GM12878 (cell line): Measurements from ENCODE around the gene ACTMAP. TPM values are rescaled to one million over a fixed set of nuclear protein-coding genes. Genes with fewer than 3 reads are reported as not detected.

Experiments used
- ATAC-seq: fragments of 200-7000 bp; cut with Tn5 transposase; 3 replicates; pipeline ENCODE4 v1.9.1; 2020; ENCODE audit warnings: mild to moderate bottlenecking, moderate library complexity
- BruUV-seq: library from RNA; stranded (reverse); fragments of 400-500 nt; replicated peaks from 2 replicates; lab custom pipeline; 2021; lab: Mats Ljungman, UMichigan
- CTCF ChIA-PET: fragments of 300-600 bp; sonication (Branson Sonifier 250); formaldehyde crosslinking; extraction: SDS; loops from one replicate; lab custom pipeline; 2021; ENCODE audit warnings: inconsistent platforms; lab: Yijun Ruan, JAX
- POLR2A ChIA-PET: fragments of 350-600 bp; formaldehyde crosslinking; extraction: SDS; loops from one replicate; lab custom pipeline; 2021; ENCODE audit warnings: inconsistent platforms; lab: Charles Lee
- RAD21 ChIA-PET: fragments of 300-600 bp; sonication (Branson Sonifier 250); formaldehyde crosslinking; loops from one replicate; lab custom pipeline; 2023; ENCODE audit warnings: antibody characterized with exemption; ENCODE audit not compliant: unreplicated experiment; lab: Charles Lee
- SMC1A ChIA-PET: fragments of 300-600 bp; sonication (Branson Sonifier 250); formaldehyde crosslinking; loops from one replicate; lab custom pipeline; 2023; ENCODE audit not compliant: unreplicated experiment, uncharacterized antibody; lab: Charles Lee
- DNase-seq: peaks from one replicate; pipeline ENCODE4 v3.0.0-alpha.2; 2011; ENCODE audit warnings: low read depth, low spot score
- FAIRE-seq: peaks from 3 replicates; lab custom pipeline; 2011; peaks lifted over from hg19 to GRCh38; lab: Jason Lieb, UNC
- H2AFZ ChIP-seq: 2 replicates; pipeline ENCODE4 v1.6.0; 2011; ENCODE audit warnings: low read depth, low read length, control low read depth; ENCODE audit not compliant: control insufficient read depth
- H3K27ac ChIP-seq: 2 replicates; pipeline ENCODE4 v1.5.1; 2011; ENCODE audit warnings: control low read depth; ENCODE audit not compliant: control insufficient read depth, insufficient read depth
- H3K27me3 ChIP-seq, 2 experiments: replicated peaks in 1 of 2; 2 replicates each; pipeline versions ENCODE4 v1.6.0 to v1.6.1; 2011; ENCODE audit warnings: low read length in 1 of 2; ENCODE audit not compliant: control insufficient read depth in 2 of 2, insufficient read depth in 2 of 2
- H3K36me3 ChIP-seq, 2 experiments: 2 replicates each; pipeline ENCODE4 v1.5.1; 2011; ENCODE audit warnings: low read length in 1 of 2; ENCODE audit not compliant: control insufficient read depth in 2 of 2, insufficient read depth in 2 of 2
- H3K4me1 ChIP-seq: 2 replicates; pipeline ENCODE4 v1.6.1; 2011; ENCODE audit warnings: mild to moderate bottlenecking, low read length, moderate library complexity, mixed read lengths; ENCODE audit not compliant: control insufficient read depth, insufficient read depth
- H3K4me2 ChIP-seq: 2 replicates; pipeline ENCODE4 v1.6.0; 2011; ENCODE audit warnings: control low read depth; ENCODE audit not compliant: control insufficient read depth, insufficient read depth
- H3K4me3 ChIP-seq: fragments of 200-600 bp; sonication (generic); 2 replicates; pipeline ENCODE4 v1.5.1; 2016
- H3K79me2 ChIP-seq: 2 replicates; pipeline ENCODE4 v1.6.0; 2011; ENCODE audit warnings: low read length; ENCODE audit not compliant: control insufficient read depth, insufficient read depth
- H3K9ac ChIP-seq: 2 replicates; pipeline ENCODE4 v1.8.0; 2011; ENCODE audit warnings: low read length, control low read depth, mixed read lengths; ENCODE audit not compliant: control insufficient read depth, insufficient read depth
- H3K9me3 ChIP-seq: replicated peaks from 3 replicates; pipeline ENCODE4 v1.5.1; 2011; ENCODE audit warnings: mild to moderate bottlenecking, low read length; ENCODE audit not compliant: control insufficient read depth, insufficient read depth
- H4K20me1 ChIP-seq: 2 replicates; pipeline ENCODE4 v1.6.0; 2011; ENCODE audit not compliant: control insufficient read depth, insufficient read depth
- BHLHE40 ChIP-seq, 2 experiments: fragments of 450-650 bp in 1 of 2; IDR thresholded peaks; 2 replicates each; pipeline ENCODE4 v1.6.1; 2011 to 2017; ENCODE audit warnings: low read depth in 2 of 2, borderline replicate concordance in 1 of 2, improper control_type of control experiment in 1 of 2, low read length in 1 of 2, mild to moderate bottlenecking in 1 of 2
- CHD1 ChIP-seq: IDR thresholded peaks from 2 replicates; pipeline ENCODE4 v1.6.1; 2012; ENCODE audit warnings: low read depth, low read length, improper control_type of control experiment
- HSF1 ChIP-seq: fragments of 150-350 bp; IDR thresholded peaks from 2 replicates; pipeline ENCODE4 v1.6.1; 2014; ENCODE audit warnings: mild to moderate bottlenecking, low read depth, low read length
- IKZF1 ChIP-seq: fragments of 450-650 bp; conservative IDR thresholded peaks from 2 replicates; pipeline ENCODE4 v1.6.1; 2017; ENCODE audit warnings: antibody characterized with exemption, mild to moderate bottlenecking
- IKZF2 ChIP-seq, 2 experiments: fragments of 450-650 bp; IDR thresholded peaks; 2 replicates each; pipeline ENCODE4 v1.6.1; 2017; ENCODE audit warnings: mild to moderate bottlenecking in 2 of 2, moderate library complexity in 2 of 2
- MXI1 ChIP-seq: fragments of 150-350 bp; IDR thresholded peaks from 2 replicates; pipeline ENCODE4 v1.6.1; 2011; ENCODE audit warnings: low read depth, mild to moderate bottlenecking, inconsistent platforms, low read length, improper control_type of control experiment
- PAX8 ChIP-seq: fragments of 450-650 bp; IDR thresholded peaks from 2 replicates; pipeline ENCODE4 v1.6.1; 2017; ENCODE audit warnings: mild to moderate bottlenecking, moderate library complexity
- POLR2A ChIP-seq: IDR thresholded peaks from 2 replicates; pipeline ENCODE4 v1.6.1; 2011; ENCODE audit warnings: low read depth, mild to moderate bottlenecking, low read length
- RAD51 ChIP-seq: fragments of 450-650 bp; IDR thresholded peaks from 2 replicates; pipeline ENCODE4 v1.6.1; 2016; ENCODE audit warnings: moderate library complexity, mild to moderate bottlenecking, inconsistent platforms
- RELB ChIP-seq: fragments of 450-650 bp; IDR thresholded peaks from 2 replicates; pipeline ENCODE4 v1.6.1; 2017; ENCODE audit warnings: low read depth, mild to moderate bottlenecking, moderate library complexity
- SMAD1 ChIP-seq: fragments of 450-650 bp; IDR thresholded peaks from 2 replicates; pipeline ENCODE4 v1.6.1; 2018; ENCODE audit warnings: mild to moderate bottlenecking, low read depth; ENCODE audit not compliant: partially characterized antibody
- SUZ12 ChIP-seq: fragments of 200-600 bp; sonication (generic); IDR thresholded peaks from one replicate; pipeline ENCODE4 v1.6.1; 2018; ENCODE audit warnings: antibody characterized with exemption, mild to moderate bottlenecking; ENCODE audit not compliant: unreplicated experiment
- YY1 ChIP-seq: IDR thresholded peaks from 2 replicates; pipeline ENCODE4 v1.6.1; 2011; ENCODE audit warnings: low read depth, mild to moderate bottlenecking, low read length
- ZNF687 ChIP-seq: fragments of 450-650 bp; IDR thresholded peaks from 2 replicates; pipeline ENCODE4 v1.6.1; 2017; ENCODE audit warnings: mild to moderate bottlenecking, moderate library complexity
- WGBS: methylation state at CpG from one replicate; pipeline ENCODE4 v1.1.6; 2016; ENCODE audit warnings: low lambda C conversion rate; ENCODE audit not compliant: insufficient replicate concordance, insufficient coverage; ENCODE audit errors: missing lambda C conversion rate; 5-methylcytosine and 5-hydroxymethylcytosine counted together
- in situ Hi-C: fragments of 300-500 bp; cut with MboI; formaldehyde crosslinking; loops from 9 replicates; pipeline ENCODE4 v1.14.3; 2018; ENCODE audit warnings: mixed read lengths
- intact Hi-C: fragments of 100-400 bp; cut with micrococcal nuclease; formaldehyde crosslinking; loops from one replicate; pipeline ENCODE4 v1.14.2; 2022; ENCODE audit not compliant: unreplicated experiment
- polyA plus RNA-seq, 11 experiments: library from polyadenylated mRNA; depleted of rRNA in 4 of 11; unstranded in 6 of 11; stranded (reverse) in 5 of 11; fragments of >200 nt; fragmentation: Nextera tagmentation in 4 of 11; fragmentation: Illumina TruSeq in 1 of 11; extraction: Ambion mirVana in 4 of 11; extraction: Trizol in 1 of 11; gene quantifications; 1 replicate in 1 of 11; 2 replicates in 10 of 11; pipeline versions ENCODE4 v1.2.1 to v1.2.3, GENCODE V29; 2011 to 2016; ENCODE audit warnings: inconsistent platforms in 2 of 11, missing spikeins in 2 of 11, low read depth in 1 of 11
- total RNA-seq, 4 experiments: library from RNA; depleted of rRNA in 3 of 4; stranded (reverse); fragments of >200 nt in 3 of 4; fragmentation: Illumina TruSeq in 1 of 4; extraction: Trizol in 1 of 4; gene quantifications; 2 replicates each; pipeline versions ENCODE4 v1.2.1 to v1.2.3, GENCODE V29; 2013 to 2021

ACTMAP gene
- total and polyA plus RNA-seq, 10 of the 15 experiments (the other 5 are each of a cell fraction or from before 2014, with no cell fraction given), result 3.0 to 26.2 (median 11.1) TPM

- in situ Hi-C loops, result no loop called here
- Histone ChIP-seq H4K20me1 (no peaks in the 10 kb centered on the region), H3K9me3 (no peaks in the 10 kb centered on the region), H3K9ac (peak overlapping the region; percentile 91), H3K27me3 (no peaks in the 10 kb centered on the region), H2AFZ (peak overlapping the region; percentile 62), H3K4me3 (peak overlapping the region; percentile 79), H3K4me1 (peaks cover 18% of the 10 kb centered on the region), H3K79me2 (peaks cover 43% of the 10 kb centered on the region), H3K27ac (peak overlapping the region; percentile 70), H3K4me2 (peak overlapping the region; percentile 97), H3K36me3 (no peaks in the 10 kb centered on the region; a peak in 1 of 4 replicates)
- no peak for FAIRE-seq
- no TSS peak for BruUV-seq
- intact Hi-C loops, result no loop called here
- TF ChIP-seq SMAD1 (peak; percentile 22), SUZ12 (no peak), CHD1 (0 out of 2 replicates have a peak, but pooled peaks have one; percentile 58), IKZF1 (peak; percentile 57), BHLHE40 (IDR thresholded peaks at IDR 0.05; ENCODE audit: borderline replicate concordance in 1 of 2, low read depth in 2 of 2, low read length in 1 of 2) (peak in 1 of 2 experiments; percentile 66; a peak in 2 of 4 replicates), POLR2A (peak; percentile 69), ZNF687 (peak; percentile 42; the same call in 1 of the 2 replicates), MXI1 (peak; percentile 51; the same call in 1 of the 2 replicates), IKZF2 (IDR thresholded peaks at IDR 0.05) (peak; percentile 6 to 28; a peak in 1 of 4 replicates), RAD51 (peak; percentile 44; the same call in 1 of the 2 replicates), HSF1 (no peak), PAX8 (no peak), RELB (0 out of 2 replicates have a peak, but pooled peaks have one; percentile 29), YY1 (peak; percentile 23; the same call in 1 of the 2 replicates)
- peak; percentile 33 for ATAC-seq
- ChIA-PET CTCF (interaction anchor here (1.0 to 1.3 kb wide), 6 partner anchors 8 to 88 kb away, joined by 3 to 8 read pairs (median 4); no protein-coding TSS in a partner anchor), RAD21 (interaction anchor here (0.7 to 1.4 kb wide), 6 partner anchors 30 to 60 kb away, joined by 3 to 6 read pairs (median 4); partner anchors contain the start of genes ACTMAP, RAB4B and SNRPA), SMC1A (interaction anchor here (1.2 to 1.5 kb wide), 3 partner anchors 34 to 79 kb away, joined by 4 to 12 read pairs (median 5); partner anchors contain the start of genes EGLN2 and RAB4B), POLR2A (interaction anchor here (0.6 to 5.1 kb wide), 7 partner anchors 28 to 568 kb away, joined by 3 to 37 read pairs (median 7); partner anchors contain the start of genes ACTMAP, NUMBL, RAB4B and SNRPA)
- peak; percentile 8 for DNase-seq
- WGBS, result 3% methylated on average over 16 of the region's 16 CpGs
Measured at GRCh38 chr19:40718774-40719391, 31.4 kb downstream of the ACTMAP start.
